Ishikawa (cell line): ENCODE results near the gene LINGO3.

Source experiments
- CEBPB ChIP-seq: IDR thresholded peaks from 2 replicates; pipeline ENCODE4 v1.6.1; 2012
- CREB1 ChIP-seq: IDR thresholded peaks from 2 replicates; pipeline ENCODE4 v1.6.1; 2012; ENCODE audit warnings: low read depth
- EGR1 ChIP-seq: IDR thresholded peaks from 2 replicates; pipeline ENCODE4 v1.6.1; 2012
- EP300 ChIP-seq: IDR thresholded peaks from 2 replicates; pipeline ENCODE4 v1.6.1; 2012; ENCODE audit warnings: borderline replicate concordance
- FOXM1 ChIP-seq: IDR thresholded peaks from 2 replicates; pipeline ENCODE4 v1.6.1; 2012; ENCODE audit warnings: low read depth, borderline replicate concordance
- NFIC ChIP-seq: IDR thresholded peaks from 2 replicates; pipeline ENCODE4 v1.6.1; 2012
- RAD21 ChIP-seq: IDR thresholded peaks from 2 replicates; pipeline ENCODE4 v1.6.1; 2012; ENCODE audit warnings: low read depth
- TAF1 ChIP-seq: IDR thresholded peaks from 2 replicates; pipeline ENCODE4 v1.6.1; 2012; ENCODE audit warnings: low read depth, mild to moderate bottlenecking
- TCF12 ChIP-seq: IDR thresholded peaks from 2 replicates; pipeline ENCODE4 v1.6.1; 2012; ENCODE audit warnings: low read depth
- TEAD4 ChIP-seq: IDR thresholded peaks from 2 replicates; pipeline ENCODE4 v1.6.1; 2012
- YY1 ChIP-seq: IDR thresholded peaks from 2 replicates; pipeline ENCODE4 v1.6.1; 2012; ENCODE audit warnings: low read depth
- ZBTB7A ChIP-seq: IDR thresholded peaks from 2 replicates; pipeline ENCODE4 v1.6.1; 2012; ENCODE audit warnings: low read depth
- TF ChIP-seq, protein P1 (sequence below): IDR thresholded peaks from 2 replicates; pipeline ENCODE4 v1.6.1; 2012; ENCODE audit warnings: low read depth, mild to moderate bottlenecking
- TF ChIP-seq, protein P2 (sequence below): IDR thresholded peaks from 2 replicates; pipeline ENCODE4 v1.6.1; 2012
- TF ChIP-seq, protein P3 (sequence below): IDR thresholded peaks from 2 replicates; pipeline ENCODE4 v1.6.1; 2012

The LINGO3 gene

DNA sequence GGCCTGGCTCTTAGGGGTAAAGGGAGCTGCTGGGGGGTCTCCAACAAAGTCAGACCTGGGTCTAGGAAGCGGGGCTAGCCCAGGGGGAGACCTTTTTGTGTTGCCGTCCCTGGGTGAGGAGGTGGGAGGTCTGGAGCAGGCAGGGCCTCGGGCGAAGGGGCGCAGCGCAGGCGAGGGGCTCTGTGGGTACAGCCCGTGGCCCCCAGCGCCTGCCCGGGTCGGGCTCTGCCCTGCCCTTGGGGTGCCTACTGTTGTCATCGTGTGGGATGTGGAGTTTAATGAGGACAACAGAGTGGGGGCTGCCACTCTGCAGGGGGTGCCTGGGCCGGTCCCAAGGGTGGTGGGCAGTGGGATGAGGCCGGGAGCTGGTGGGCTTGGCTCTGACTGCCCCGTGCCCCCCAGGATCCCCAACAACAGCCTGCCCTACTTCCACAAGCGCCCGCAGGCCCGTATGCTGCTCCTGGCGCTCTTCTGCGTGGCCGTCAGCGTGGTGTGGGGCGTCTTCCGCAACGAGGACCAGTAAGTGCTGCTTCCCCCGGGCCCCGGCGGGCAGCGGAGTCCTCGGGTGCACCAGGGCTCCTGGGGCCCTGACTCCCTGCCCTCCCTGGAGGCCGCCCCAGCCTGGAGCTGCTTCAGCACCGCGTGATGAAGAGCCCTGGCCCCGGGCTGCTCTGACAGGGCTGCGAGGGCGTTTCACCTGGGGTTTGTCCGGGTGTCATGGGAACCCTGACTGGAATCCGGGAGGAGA is 32.7 kb upstream of the LINGO3 start:
- TF ChIP-seq TEAD4, result no peak
- no peak for TF ChIP-seq NFIC
- TF ChIP-seq TAF1, result no peak
- TF ChIP-seq RAD21, result no peak
- TF ChIP-seq, protein P1, sequence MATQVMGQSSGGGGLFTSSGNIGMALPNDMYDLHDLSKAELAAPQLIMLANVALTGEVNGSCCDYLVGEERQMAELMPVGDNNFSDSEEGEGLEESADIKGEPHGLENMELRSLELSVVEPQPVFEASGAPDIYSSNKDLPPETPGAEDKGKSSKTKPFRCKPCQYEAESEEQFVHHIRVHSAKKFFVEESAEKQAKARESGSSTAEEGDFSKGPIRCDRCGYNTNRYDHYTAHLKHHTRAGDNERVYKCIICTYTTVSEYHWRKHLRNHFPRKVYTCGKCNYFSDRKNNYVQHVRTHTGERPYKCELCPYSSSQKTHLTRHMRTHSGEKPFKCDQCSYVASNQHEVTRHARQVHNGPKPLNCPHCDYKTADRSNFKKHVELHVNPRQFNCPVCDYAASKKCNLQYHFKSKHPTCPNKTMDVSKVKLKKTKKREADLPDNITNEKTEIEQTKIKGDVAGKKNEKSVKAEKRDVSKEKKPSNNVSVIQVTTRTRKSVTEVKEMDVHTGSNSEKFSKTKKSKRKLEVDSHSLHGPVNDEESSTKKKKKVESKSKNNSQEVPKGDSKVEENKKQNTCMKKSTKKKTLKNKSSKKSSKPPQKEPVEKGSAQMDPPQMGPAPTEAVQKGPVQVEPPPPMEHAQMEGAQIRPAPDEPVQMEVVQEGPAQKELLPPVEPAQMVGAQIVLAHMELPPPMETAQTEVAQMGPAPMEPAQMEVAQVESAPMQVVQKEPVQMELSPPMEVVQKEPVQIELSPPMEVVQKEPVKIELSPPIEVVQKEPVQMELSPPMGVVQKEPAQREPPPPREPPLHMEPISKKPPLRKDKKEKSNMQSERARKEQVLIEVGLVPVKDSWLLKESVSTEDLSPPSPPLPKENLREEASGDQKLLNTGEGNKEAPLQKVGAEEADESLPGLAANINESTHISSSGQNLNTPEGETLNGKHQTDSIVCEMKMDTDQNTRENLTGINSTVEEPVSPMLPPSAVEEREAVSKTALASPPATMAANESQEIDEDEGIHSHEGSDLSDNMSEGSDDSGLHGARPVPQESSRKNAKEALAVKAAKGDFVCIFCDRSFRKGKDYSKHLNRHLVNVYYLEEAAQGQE, result no peak
- no peak for TF ChIP-seq ZBTB7A
- TF ChIP-seq CREB1, result no peak
- TF ChIP-seq CEBPB, result no peak
- no peak for TF ChIP-seq FOXM1
- TF ChIP-seq, protein P2, sequence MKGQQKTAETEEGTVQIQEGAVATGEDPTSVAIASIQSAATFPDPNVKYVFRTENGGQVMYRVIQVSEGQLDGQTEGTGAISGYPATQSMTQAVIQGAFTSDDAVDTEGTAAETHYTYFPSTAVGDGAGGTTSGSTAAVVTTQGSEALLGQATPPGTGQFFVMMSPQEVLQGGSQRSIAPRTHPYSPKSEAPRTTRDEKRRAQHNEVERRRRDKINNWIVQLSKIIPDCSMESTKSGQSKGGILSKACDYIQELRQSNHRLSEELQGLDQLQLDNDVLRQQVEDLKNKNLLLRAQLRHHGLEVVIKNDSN, result no peak
- TF ChIP-seq YY1, result no peak
- TF ChIP-seq EP300, result no peak
- TF ChIP-seq EGR1, result no peak
- TF ChIP-seq, protein P3, sequence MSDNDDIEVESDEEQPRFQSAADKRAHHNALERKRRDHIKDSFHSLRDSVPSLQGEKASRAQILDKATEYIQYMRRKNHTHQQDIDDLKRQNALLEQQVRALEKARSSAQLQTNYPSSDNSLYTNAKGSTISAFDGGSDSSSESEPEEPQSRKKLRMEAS, result no peak
- no peak for TF ChIP-seq TCF12

DNA sequence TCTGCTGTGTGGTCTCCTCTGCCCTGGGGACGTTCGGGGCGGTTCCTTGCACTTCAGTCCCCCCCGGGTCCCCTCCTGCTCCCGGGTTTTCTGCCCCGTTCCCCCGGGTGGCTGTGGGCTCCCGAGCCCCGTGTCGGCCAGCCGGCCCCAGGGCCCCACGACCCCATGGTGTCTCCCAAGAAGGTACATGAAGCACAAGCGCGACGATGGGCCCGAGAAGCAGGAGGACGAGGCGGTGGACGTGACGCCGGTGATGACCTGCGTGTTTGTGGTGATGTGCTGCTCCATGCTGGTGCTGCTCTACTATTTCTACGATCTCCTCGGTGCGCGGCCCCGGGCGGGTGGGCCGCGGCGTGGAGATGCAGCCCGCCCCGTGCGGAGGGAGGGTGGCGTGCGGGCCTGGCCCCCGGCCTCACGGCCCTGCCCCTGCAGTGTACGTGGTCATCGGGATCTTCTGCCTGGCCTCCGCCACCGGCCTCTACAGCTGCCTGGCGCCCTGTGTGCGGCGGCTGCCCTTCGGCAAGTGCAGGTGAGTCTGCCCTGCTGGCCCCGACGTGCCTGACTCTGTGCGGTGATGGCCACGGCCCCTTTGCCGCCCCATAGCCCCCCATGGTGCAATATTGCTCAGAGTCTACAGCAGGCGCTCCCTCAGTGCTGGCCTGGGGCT is 31.8 kb upstream of the LINGO3 start:
- no peak for TF ChIP-seq FOXM1

DNA sequence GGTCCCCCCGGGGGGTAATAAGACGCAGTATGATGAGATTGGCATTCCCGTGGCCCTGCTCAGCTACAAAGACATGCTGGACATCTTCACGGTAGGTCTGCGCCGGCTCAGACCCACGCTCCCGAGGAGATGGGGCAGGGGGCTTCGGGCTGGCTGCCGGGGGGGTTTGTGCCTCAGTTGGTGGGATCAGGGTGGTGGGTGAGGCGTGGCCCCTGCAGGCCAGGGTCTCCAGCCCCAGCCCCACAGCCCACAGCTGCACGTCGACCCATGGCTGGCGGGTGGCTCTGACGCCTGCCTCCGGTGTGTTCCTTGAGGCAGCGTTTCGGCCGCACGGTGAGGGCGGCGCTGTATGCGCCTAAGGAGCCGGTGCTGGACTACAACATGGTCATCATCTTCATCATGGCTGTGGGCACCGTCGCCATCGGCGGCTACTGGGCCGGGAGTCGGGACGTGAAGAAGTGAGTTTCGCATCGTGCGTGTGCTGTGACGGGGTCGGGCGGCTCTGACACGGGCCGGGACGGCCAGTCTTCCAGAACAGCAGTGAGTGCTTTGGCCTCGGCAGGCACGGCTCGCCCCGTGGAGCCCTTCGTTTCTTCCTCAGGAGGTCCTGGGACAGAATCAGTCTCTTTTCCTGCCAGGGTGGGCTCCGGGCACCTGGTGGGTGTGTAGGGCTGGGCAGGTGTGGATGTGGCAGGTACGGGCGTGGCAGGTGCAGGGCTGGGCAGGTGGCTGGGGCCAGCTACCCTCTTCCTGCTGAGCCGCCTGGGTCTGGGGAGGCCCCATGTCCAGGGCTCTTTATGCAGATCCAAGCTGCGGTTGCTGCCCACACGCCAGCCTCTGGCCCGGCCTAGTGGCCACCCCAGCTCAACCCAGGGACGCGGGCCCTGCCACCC is 31.0 kb upstream of the LINGO3 start:
- TF ChIP-seq EGR1 (no peak), RAD21 (no peak), FOXM1 (no peak), ZBTB7A (no peak), TCF12 (no peak), EP300 (no peak), YY1 (no peak), CREB1 (no peak), TAF1 (no peak), CEBPB (no peak), TEAD4 (no peak), NFIC (no peak)
- TF ChIP-seq, protein P2, result no peak
- TF ChIP-seq, protein P3, result no peak
- TF ChIP-seq, protein P1, result no peak

DNA sequence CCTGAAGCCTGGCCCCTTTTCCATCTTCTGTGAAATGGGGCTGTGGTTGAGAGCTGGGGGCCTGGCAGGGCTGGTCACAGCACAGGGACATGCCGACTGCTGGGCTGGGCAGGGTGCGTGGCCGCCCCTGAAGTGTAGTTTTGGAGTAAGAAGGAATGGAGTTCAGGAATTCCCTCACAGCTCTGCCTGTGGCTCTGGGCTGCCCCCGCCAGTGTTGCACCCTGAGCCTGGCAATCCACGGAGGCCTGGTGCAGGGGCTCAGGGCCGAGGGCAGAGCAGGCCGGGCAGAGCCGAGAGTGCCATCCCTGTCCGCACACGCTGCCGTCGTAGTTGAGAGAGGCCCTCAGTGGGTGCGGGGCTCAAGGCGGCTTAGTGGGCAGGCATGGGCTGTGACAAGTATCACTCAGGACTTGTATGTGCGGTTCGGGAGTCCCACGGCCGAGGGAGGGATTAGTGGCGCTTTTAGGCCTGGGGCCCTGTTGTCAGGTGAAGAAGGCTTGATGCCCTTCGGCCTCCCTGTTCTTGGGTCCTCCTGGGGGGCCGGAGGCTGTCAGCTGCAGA is 30.2 kb upstream of the LINGO3 start:
- TF ChIP-seq RAD21 (no peak), NFIC (no peak), TAF1 (no peak), TCF12 (no peak), EP300 (no peak), CREB1 (no peak), FOXM1 (no peak), ZBTB7A (no peak), TEAD4 (no peak), EGR1 (no peak), CEBPB (no peak), YY1 (no peak)
- TF ChIP-seq, protein P2, result no peak
- TF ChIP-seq, protein P3, result no peak
- TF ChIP-seq, protein P1, result no peak
